Stomach (tissue), 9 donors: Measurements from ENCODE around the gene AMHR2. TPM values are rescaled to one million over a fixed set of nuclear protein-coding genes. Genes with fewer than 3 reads are reported as not detected.

Source experiments
- DNase-seq, 2 donors: peaks; one replicate each; pipeline versions ENCODE4 v3.0.0 to v3.0.0-alpha.2; 2013 to 2019
- H3K27ac ChIP-seq, 5 donors: fragments of 200-600 bp in 4 of 5; sonication (generic) in 4 of 5; one replicate each; pipeline ENCODE4 v1.5.1; 2013 to 2019; ENCODE audit warnings: mild to moderate bottlenecking in 1 of 5, moderate library complexity in 1 of 5
- H3K27me3 ChIP-seq, 3 donors: fragments of 200-600 bp; sonication (generic); one replicate each; pipeline ENCODE4 v1.5.1; 2017 to 2019; ENCODE audit warnings: mixed run types in 1 of 3
- H3K36me3 ChIP-seq, 4 donors: fragments of 200-600 bp; sonication (generic); 1 replicate in 3 of 4; 2 replicates in 1 of 4; pipeline ENCODE4 v1.5.1; 2016 to 2019
- H3K4me1 ChIP-seq, 4 donors: fragments of 200-600 bp; sonication (generic); one replicate each; pipeline ENCODE4 v1.5.1; 2016 to 2019
- H3K4me3 ChIP-seq, 4 donors: fragments of 200-600 bp; sonication (generic) in 3 of 4; one replicate each; pipeline ENCODE4 v1.5.1; 2016 to 2019; ENCODE audit warnings: mild to moderate bottlenecking in 1 of 4
- H3K9me3 ChIP-seq, 4 donors: fragments of 200-600 bp; sonication (generic); one replicate each; pipeline ENCODE4 v1.5.1; 2016 to 2019
- CTCF ChIP-seq, 7 experiments: fragments of 450-650 bp in 4 of 7; fragments of 200-600 bp in 3 of 7; sonication (generic) in 3 of 7; IDR thresholded peaks; one replicate each; pipeline ENCODE4 v1.5.1; 2016 to 2019; ENCODE audit warnings: antibody characterized with exemption in 7 of 7, control low read depth in 2 of 7, mild to moderate bottlenecking in 1 of 7
- EP300 ChIP-seq: sonication (generic); formaldehyde crosslinking; IDR thresholded peaks from one replicate; pipeline ENCODE4 v1.6.1; 2017; ENCODE audit warnings: antibody characterized with exemption
- POLR2A ChIP-seq, 4 donors: fragments of 450-650 bp; IDR thresholded peaks; one replicate each; pipeline ENCODE4 v1.6.1; 2016; ENCODE audit warnings: antibody characterized with exemption in 4 of 4, control low read depth in 2 of 4, mild to moderate bottlenecking in 1 of 4, moderate library complexity in 1 of 4
- POLR2AphosphoS5 ChIP-seq, 3 donors: sonication (generic); formaldehyde crosslinking; IDR thresholded peaks; one replicate each; pipeline ENCODE4 v1.6.1; 2016; ENCODE audit warnings: antibody characterized with exemption in 3 of 3
- WGBS, 5 donors: extraction: QIAGEN DNeasy Blood & Tissue Kit in 3 of 5; methylation state at CpG; one replicate each; pipeline versions ENCODE4 v1.1.5 to v1.1.7; 2013 to 2018; 5-methylcytosine and 5-hydroxymethylcytosine counted together
- intact Hi-C: fragments of 100-400 bp; cut with DNase I; formaldehyde crosslinking; loops from one replicate; pipeline ENCODE4 v1.15.1; 2023; ENCODE audit warnings: low total_unique reads
- polyA plus RNA-seq, 3 donors: library from polyadenylated mRNA; stranded (reverse); fragments of 200-250 nt; gene quantifications; one replicate each; pipeline ENCODE4 v1.2.3, GENCODE V29; 2013
- total RNA-seq, 5 donors: library from RNA; depleted of rRNA; stranded (reverse); fragments of >200 nt; gene quantifications; one replicate each; pipeline versions ENCODE4 v1.1.0 to v1.2.3, GENCODE V29; 2014 to 2016
- donor health status: healthy with polysubstance abuse.
- donor health status: Bipolar disorder and iron deficiency.
- donor health status: healthy.

The AMHR2 gene
- total and polyA plus RNA-seq, 8 donors, result 0.23 to 1.8 (median 0.25) TPM; not detected in 5

- intact Hi-C loops, result no loop called here
- H3K4me3 ChIP-seq, result peak overlapping the region; percentile 48 to 58 (median 54)
- peak in 1 of 2 donors; percentile 64 for DNase-seq
These were observed 44.8 kb upstream of the AMHR2 start for GRCh38 chr12:53378724-53379388.

GRCh38 chr12:53379389-53380103 lies 44.1 kb upstream of the AMHR2 start:
- peaks cover 38 to 49% (median 48%) of the 10 kb centered on the region in 4 donors for H3K4me1 ChIP-seq
- TF ChIP-seq POLR2AphosphoS5 (IDR thresholded peaks at IDR 0.05) (peak; percentile 82 to 99 (median 97)), POLR2A (IDR thresholded peaks at IDR 0.05) (no peak)
- peak overlapping the region; percentile 96 to 100 (median 97) for H3K27ac ChIP-seq
- 0 to 1% (median 1%) methylated on average over 29 of the region's 29 CpGs for WGBS, 5 donors
- DNase-seq, result peak; percentile 100
- peak overlapping the region; percentile 53 to 88 (median 68) for H3K4me3 ChIP-seq
- no peaks in the 10 kb centered on the region for H3K9me3 ChIP-seq
- no peaks in the 10 kb centered on the region for H3K27me3 ChIP-seq
- H3K36me3 ChIP-seq, result peaks cover 25 to 33% (median 30%) of the 10 kb centered on the region in 4 donors
- intact Hi-C loops, result no loop called here

More at GRCh38 chr12:53378724-53379388, 44.8 kb upstream of the AMHR2 start:
- WGBS, 5 donors, result 10 to 16% (median 13%) methylated on average over 23 of the region's 23 CpGs
- Histone ChIP-seq H3K9me3 (no peaks in the 10 kb centered on the region), H3K27ac (peak overlapping the region; percentile 85 to 96 (median 95)), H3K4me1 (peaks cover 32 to 46% (median 42%) of the 10 kb centered on the region in 4 donors), H3K36me3 (peaks cover 21 to 26% (median 23%) of the 10 kb centered on the region in 4 donors), H3K27me3 (no peaks in the 10 kb centered on the region)
- no peak for TF ChIP-seq CTCF (IDR thresholded peaks at IDR 0.05)
- TF ChIP-seq POLR2A (IDR thresholded peaks at IDR 0.05), result peak in 1 of 4 donors; percentile 59

- Histone ChIP-seq H3K36me3 (peaks cover 26 to 39% (median 37%) of the 10 kb centered on the region in 4 donors), H3K4me1 (peaks cover 46 to 56% (median 55%) of the 10 kb centered on the region in 4 donors), H3K27ac (peak within 1 kb of the TSS; percentile 96 to 100 (median 97)), H3K4me3 (peak within 1 kb of the TSS; percentile 53 to 88 (median 68)), H3K27me3 (no peaks in the 10 kb centered on the region), H3K9me3 (no peaks in the 10 kb centered on the region)
- 0 to 2% (median 0%) methylated on average over 11 to 65 of the region's 71 CpGs for WGBS, 5 donors
- TF ChIP-seq POLR2AphosphoS5 (IDR thresholded peaks at IDR 0.05) (peak in 2 of 3 donors; percentile 41 to 55), EP300 (no peak)
- DNase-seq, result peak; percentile 94 to 98
- intact Hi-C loops, result no loop called here
These were observed 43.4 kb upstream of the AMHR2 start, which contains the start of gene SP1 for GRCh38 chr12:53380104-53380793. SP1 (plus strand) TSS chr12:53380176; CDS start chr12:53380292, 116 bp downstream.

- Histone ChIP-seq H3K4me3 (peak overlapping the region; percentile 49 to 88 (median 68)), H3K9me3 (no peaks in the 10 kb centered on the region), H3K4me1 (peaks cover 53 to 64% (median 63%) of the 10 kb centered on the region in 4 donors), H3K27ac (peak overlapping the region; percentile 86 to 100 (median 97)), H3K36me3 (peaks cover 26 to 44% (median 40%) of the 10 kb centered on the region in 4 donors), H3K27me3 (no peaks in the 10 kb centered on the region)
- 7 to 11% (median 9%) methylated on average over 17 to 21 of the region's 21 CpGs for WGBS, 5 donors
- peak in 1 of 2 donors; percentile 40 for DNase-seq
- TF ChIP-seq POLR2AphosphoS5 (IDR thresholded peaks at IDR 0.05), result no peak
- no peak for TF ChIP-seq CTCF (IDR thresholded peaks at IDR 0.05)
- no peak for TF ChIP-seq POLR2A (IDR thresholded peaks at IDR 0.05)
- TF ChIP-seq EP300, result no peak
- intact Hi-C loops, result no loop called here
These were observed 42.6 kb upstream of the AMHR2 start for GRCh38 chr12:53380794-53381730.
